GM23338 (cell line): Measurements from ENCODE around the gene STK39. TPM values are rescaled to one million over a fixed set of nuclear protein-coding genes. Genes with fewer than 3 reads are reported as not detected.

Source experiments
- ATAC-seq: fragments of 200-7000 bp; cut with Tn5 transposase; 3 replicates; pipeline ENCODE4 v1.9.1; 2020
- DNase-seq: peaks from one replicate; pipeline ENCODE4 v3.0.0-alpha.2; 2015; ENCODE audit warnings: low spot score
- H2AFZ ChIP-seq: fragments of 200-600 bp; sonication (generic); 2 replicates; pipeline ENCODE4 v1.8.0; 2016; ENCODE audit warnings: antibody characterized with exemption, mild to moderate bottlenecking, moderate library complexity
- H3F3A ChIP-seq: fragments of 200-600 bp; sonication (generic); replicated peaks from 2 replicates; pipeline ENCODE4 v1.8.0; 2017; ENCODE audit warnings: antibody characterized with exemption, mixed run types, low read depth
- H3K27ac ChIP-seq: fragments of 200-600 bp; sonication (generic); 2 replicates; pipeline ENCODE4 v1.6.1; 2016; ENCODE audit warnings: low read depth
- H3K27me3 ChIP-seq: fragments of 200-600 bp; sonication (generic); 2 replicates; pipeline ENCODE4 v1.8.0; 2016; ENCODE audit warnings: mild to moderate bottlenecking, mixed run types, moderate library complexity; ENCODE audit not compliant: insufficient read depth
- H3K36me3 ChIP-seq: fragments of 200-600 bp; sonication (generic); 2 replicates; pipeline ENCODE4 v1.8.0; 2016; ENCODE audit warnings: mild to moderate bottlenecking; ENCODE audit not compliant: insufficient read depth
- H3K4me1 ChIP-seq: fragments of 200-600 bp; sonication (generic); 2 replicates; pipeline ENCODE4 v1.8.0; 2016; ENCODE audit warnings: mild to moderate bottlenecking, moderate library complexity; ENCODE audit not compliant: insufficient read depth
- H3K4me2 ChIP-seq: fragments of 200-600 bp; sonication (generic); 2 replicates; pipeline ENCODE4 v1.7.1; 2017; ENCODE audit warnings: mixed run types
- H3K4me3 ChIP-seq: fragments of 200-600 bp; sonication (generic); 2 replicates; pipeline ENCODE4 v1.6.1; 2016; ENCODE audit warnings: mixed run types
- H3K79me2 ChIP-seq: fragments of 200-600 bp; sonication (generic); replicated peaks from 2 replicates; pipeline ENCODE4 v1.8.0; 2017; ENCODE audit warnings: mild to moderate bottlenecking; ENCODE audit not compliant: insufficient read depth
- H3K9me2 ChIP-seq: fragments of 200-600 bp; sonication (generic); 2 replicates; pipeline ENCODE4 v1.8.0; 2017; ENCODE audit not compliant: insufficient read depth
- H4K20me1 ChIP-seq: fragments of 200-600 bp; sonication (generic); replicated peaks from 2 replicates; pipeline ENCODE4 v1.8.0; 2017; ENCODE audit warnings: mild to moderate bottlenecking; ENCODE audit not compliant: insufficient read depth
- H3K27ac Mint-ChIP-seq: 2 replicates; pipeline ENCODE4 v1.8.0; 2020; ENCODE audit warnings: inconsistent platforms, mild to moderate bottlenecking, moderate library complexity, mixed read lengths
- H3K27me3 Mint-ChIP-seq: 3 replicates; pipeline ENCODE4 v1.8.0; 2022; ENCODE audit warnings: low read depth, mild to moderate bottlenecking, moderate library complexity, mixed read lengths, inconsistent platforms; ENCODE audit not compliant: insufficient read depth, poor library complexity
- H3K36me3 Mint-ChIP-seq: 3 replicates; pipeline ENCODE4 v1.8.0; 2021; ENCODE audit warnings: low read depth, mild to moderate bottlenecking, inconsistent platforms, moderate library complexity, mixed read lengths
- H3K4me1 Mint-ChIP-seq: 3 replicates; pipeline ENCODE4 v1.8.0; 2020; ENCODE audit warnings: mild to moderate bottlenecking, inconsistent platforms, mixed read lengths
- H3K4me3 Mint-ChIP-seq: 3 replicates; pipeline ENCODE4 v1.8.0; 2021; ENCODE audit warnings: moderate library complexity, mild to moderate bottlenecking, inconsistent platforms, mixed read lengths
- H3K9me3 Mint-ChIP-seq: 3 replicates; pipeline ENCODE4 v1.8.0; 2020; ENCODE audit warnings: moderate library complexity, mild to moderate bottlenecking, inconsistent platforms, mixed read lengths
- EZH2phosphoT487 ChIP-seq: fragments of 200-600 bp; sonication (generic); IDR thresholded peaks from one replicate; pipeline ENCODE4 v1.8.1; 2018; ENCODE audit warnings: antibody characterized with exemption; ENCODE audit not compliant: unreplicated experiment
- REST ChIP-seq: IDR thresholded peaks from one replicate; pipeline ENCODE4 v1.6.1; 2018; ENCODE audit warnings: antibody characterized with exemption; ENCODE audit not compliant: unreplicated experiment
- STAT1 ChIP-seq: IDR thresholded peaks from one replicate; pipeline ENCODE4 v1.6.1; 2016; ENCODE audit warnings: antibody characterized with exemption; ENCODE audit not compliant: unreplicated experiment
- ZNF114 ChIP-seq: fragments of 250-450 bp; sonication (Bioruptor Pico); IDR thresholded peaks from 2 replicates; pipeline ENCODE4 v1.5.0; 2020; ENCODE audit warnings: mild to moderate bottlenecking, moderate library complexity
- ZNF331 ChIP-seq: fragments of 250-450 bp; sonication (Bioruptor Pico); IDR thresholded peaks from 2 replicates; pipeline ENCODE4 v1.5.0; 2020; ENCODE audit warnings: low read depth, mild to moderate bottlenecking, moderate library complexity
- ZNF462 ChIP-seq: fragments of 250-450 bp; sonication (Bioruptor Pico); IDR thresholded peaks from 2 replicates; pipeline ENCODE4 v1.5.0; 2020; ENCODE audit warnings: mild to moderate bottlenecking, moderate library complexity
- polyA plus RNA-seq: library from polyadenylated mRNA; unstranded; fragments of >200 nt; fragmentation: Nextera tagmentation; extraction: Ambion mirVana; gene quantifications from 2 replicates; pipeline ENCODE4 v1.2.1, GENCODE V29; 2016
- total RNA-seq: library from RNA; depleted of rRNA; stranded (reverse); fragments of >200 nt; shearing (Covaris generic); gene quantifications from 2 replicates; pipeline ENCODE4 v1.2.3, GENCODE V29; 2014

Gene STK39
- total and polyA plus RNA-seq, 2 experiments from 2014 or later: 9.5 to 16.9 TPM

DNA sequence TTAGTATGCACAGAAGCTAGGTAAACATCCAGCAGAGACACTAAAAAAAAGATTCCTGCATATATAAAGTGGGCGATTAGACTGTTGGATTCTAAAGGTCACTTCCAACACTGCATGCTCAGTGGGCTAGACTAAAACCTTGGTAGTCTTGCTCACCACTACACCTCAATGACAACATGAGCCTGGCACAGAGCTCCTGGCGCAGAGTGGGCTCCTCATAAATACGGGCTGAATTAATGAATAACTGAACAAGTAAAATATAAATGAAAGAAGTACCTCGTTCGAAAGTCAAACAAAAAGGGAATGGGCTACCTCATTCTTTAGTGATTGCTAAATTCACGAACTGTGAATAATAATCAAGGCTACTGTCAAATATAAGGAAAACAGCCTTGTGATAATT, 185.3 kb downstream of the STK39 start:
- Histone ChIP-seq H2AFZ (no peak overlapping the region), H3K9me2 (no peaks in the 10 kb centered on the region), H4K20me1 (no peaks in the 10 kb centered on the region), H3K27me3 (no peaks in the 10 kb centered on the region), H3K27ac (no peak overlapping the region), H3K36me3 (no peaks in the 10 kb centered on the region), H3K79me2 (no peaks in the 10 kb centered on the region), H3K4me1 (peaks cover 21% of the 10 kb centered on the region; the same call in 1 of the 2 replicates), H3K4me2 (no peak overlapping the region), H3K4me3 (no peak overlapping the region), H3F3A (no peaks in the 10 kb centered on the region)
- Mint-ChIP-seq H3K4me1 (peaks cover 20% of the 10 kb centered on the region), H3K9me3 (no peaks in the 10 kb centered on the region), H3K27ac (no peak overlapping the region), H3K4me3 (no peak overlapping the region), H3K36me3 (no peaks in the 10 kb centered on the region), H3K27me3 (no peaks in the 10 kb centered on the region)
- TF ChIP-seq REST: no peak
- no peak for TF ChIP-seq ZNF462 (CRISPR knock-in tag)
- TF ChIP-seq EZH2phosphoT487: no peak
- TF ChIP-seq ZNF331 (CRISPR knock-in tag): no peak
- TF ChIP-seq ZNF114 (CRISPR knock-in tag): no peak
- TF ChIP-seq STAT1: no peak
- DNase-seq: no peak
- no peak for ATAC-seq
